ENCODE results near the gene PGLYRP3. TPM values are rescaled to one million over a fixed set of nuclear protein-coding genes. Genes with fewer than 3 reads are reported as not detected.

Gene PGLYRP3
- total and polyA plus RNA-seq, 2 experiments from 2014 or later = not detected

DNA sequence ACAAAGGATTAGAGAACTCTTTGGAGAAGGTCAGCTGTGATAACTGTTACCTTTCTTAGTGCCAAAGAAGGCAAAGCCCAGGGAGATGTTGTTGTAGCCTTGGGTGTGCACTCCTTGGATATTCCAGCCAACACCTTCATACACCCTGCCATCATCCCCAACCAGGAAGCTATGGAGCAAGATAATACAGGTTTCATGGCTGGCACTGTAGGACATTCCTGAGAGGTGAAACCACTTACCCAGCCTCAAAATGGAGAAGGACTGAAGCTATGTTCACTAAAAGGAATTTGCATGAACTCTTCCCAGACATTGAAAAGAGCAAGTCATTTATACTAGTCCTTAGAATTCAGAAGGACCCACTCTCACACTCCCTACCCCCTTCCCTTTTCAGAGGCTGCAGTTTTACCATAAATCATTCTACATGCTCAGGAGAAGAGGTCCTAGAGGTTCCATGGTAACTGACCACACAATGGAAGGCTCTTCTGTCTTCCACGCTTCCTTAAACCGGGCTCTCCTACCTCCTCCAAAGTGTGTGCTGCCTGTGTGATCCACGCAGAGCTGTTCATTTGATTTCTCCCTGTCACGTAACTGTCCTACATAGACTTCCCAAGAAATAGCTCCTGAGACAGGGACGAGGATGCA lies 30.4 kb upstream of the PGLYRP3 start:
- no peak for ATAC-seq
- H3K79me2 ChIP-seq (replicated peaks; ENCODE audit: insufficient read depth) = no peaks in the 10 kb centered on the region
- H3F3A ChIP-seq (replicated peaks; ENCODE audit: low read depth) = no peaks in the 10 kb centered on the region
- peaks cover 13% of the 10 kb centered on the region for H3K9me2 ChIP-seq (ENCODE audit: insufficient read depth)
- H3K36me3 ChIP-seq (ENCODE audit: insufficient read depth) = no peaks in the 10 kb centered on the region
- no peak for DNase-seq (ENCODE audit: low spot score)
- H3K27ac ChIP-seq (ENCODE audit: low read depth) = no peak overlapping the region
- H4K20me1 ChIP-seq (replicated peaks; ENCODE audit: insufficient read depth) = no peaks in the 10 kb centered on the region
- H3K27me3 Mint-ChIP-seq (ENCODE audit: insufficient read depth, low read depth, poor library complexity) = peaks cover 9% of the 10 kb centered on the region
- no peaks in the 10 kb centered on the region for H3K36me3 Mint-ChIP-seq (ENCODE audit: low read depth)
- no peak overlapping the region for H3K27ac Mint-ChIP-seq
- no peaks in the 10 kb centered on the region for H3K9me3 Mint-ChIP-seq
- H3K4me2 ChIP-seq = no peak overlapping the region
- no peak overlapping the region for H3K4me3 Mint-ChIP-seq
- no peak overlapping the region for H2AFZ ChIP-seq
- TF ChIP-seq, protein P1, sequence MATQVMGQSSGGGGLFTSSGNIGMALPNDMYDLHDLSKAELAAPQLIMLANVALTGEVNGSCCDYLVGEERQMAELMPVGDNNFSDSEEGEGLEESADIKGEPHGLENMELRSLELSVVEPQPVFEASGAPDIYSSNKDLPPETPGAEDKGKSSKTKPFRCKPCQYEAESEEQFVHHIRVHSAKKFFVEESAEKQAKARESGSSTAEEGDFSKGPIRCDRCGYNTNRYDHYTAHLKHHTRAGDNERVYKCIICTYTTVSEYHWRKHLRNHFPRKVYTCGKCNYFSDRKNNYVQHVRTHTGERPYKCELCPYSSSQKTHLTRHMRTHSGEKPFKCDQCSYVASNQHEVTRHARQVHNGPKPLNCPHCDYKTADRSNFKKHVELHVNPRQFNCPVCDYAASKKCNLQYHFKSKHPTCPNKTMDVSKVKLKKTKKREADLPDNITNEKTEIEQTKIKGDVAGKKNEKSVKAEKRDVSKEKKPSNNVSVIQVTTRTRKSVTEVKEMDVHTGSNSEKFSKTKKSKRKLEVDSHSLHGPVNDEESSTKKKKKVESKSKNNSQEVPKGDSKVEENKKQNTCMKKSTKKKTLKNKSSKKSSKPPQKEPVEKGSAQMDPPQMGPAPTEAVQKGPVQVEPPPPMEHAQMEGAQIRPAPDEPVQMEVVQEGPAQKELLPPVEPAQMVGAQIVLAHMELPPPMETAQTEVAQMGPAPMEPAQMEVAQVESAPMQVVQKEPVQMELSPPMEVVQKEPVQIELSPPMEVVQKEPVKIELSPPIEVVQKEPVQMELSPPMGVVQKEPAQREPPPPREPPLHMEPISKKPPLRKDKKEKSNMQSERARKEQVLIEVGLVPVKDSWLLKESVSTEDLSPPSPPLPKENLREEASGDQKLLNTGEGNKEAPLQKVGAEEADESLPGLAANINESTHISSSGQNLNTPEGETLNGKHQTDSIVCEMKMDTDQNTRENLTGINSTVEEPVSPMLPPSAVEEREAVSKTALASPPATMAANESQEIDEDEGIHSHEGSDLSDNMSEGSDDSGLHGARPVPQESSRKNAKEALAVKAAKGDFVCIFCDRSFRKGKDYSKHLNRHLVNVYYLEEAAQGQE (IDR thresholded peaks at IDR 0.05; ENCODE audit: unreplicated experiment) = no peak
- TF ChIP-seq NANOG (IDR thresholded peaks at IDR 0.05; ENCODE audit: borderline replicate concordance) = no peak
- no peak for TF ChIP-seq EZH2 (IDR thresholded peaks at IDR 0.05; ENCODE audit: low read depth, unreplicated experiment)
- no peak for TF ChIP-seq JUNB (IDR thresholded peaks at IDR 0.05; ENCODE audit: unreplicated experiment)
- TF ChIP-seq, protein P2, sequence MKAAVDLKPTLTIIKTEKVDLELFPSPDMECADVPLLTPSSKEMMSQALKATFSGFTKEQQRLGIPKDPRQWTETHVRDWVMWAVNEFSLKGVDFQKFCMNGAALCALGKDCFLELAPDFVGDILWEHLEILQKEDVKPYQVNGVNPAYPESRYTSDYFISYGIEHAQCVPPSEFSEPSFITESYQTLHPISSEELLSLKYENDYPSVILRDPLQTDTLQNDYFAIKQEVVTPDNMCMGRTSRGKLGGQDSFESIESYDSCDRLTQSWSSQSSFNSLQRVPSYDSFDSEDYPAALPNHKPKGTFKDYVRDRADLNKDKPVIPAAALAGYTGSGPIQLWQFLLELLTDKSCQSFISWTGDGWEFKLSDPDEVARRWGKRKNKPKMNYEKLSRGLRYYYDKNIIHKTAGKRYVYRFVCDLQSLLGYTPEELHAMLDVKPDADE (IDR thresholded peaks at IDR 0.05) = no peak
- no peak for TF ChIP-seq ZNF331 (CRISPR knock-in tag; IDR thresholded peaks at IDR 0.05; ENCODE audit: low read depth)
- TF ChIP-seq, protein P3, sequence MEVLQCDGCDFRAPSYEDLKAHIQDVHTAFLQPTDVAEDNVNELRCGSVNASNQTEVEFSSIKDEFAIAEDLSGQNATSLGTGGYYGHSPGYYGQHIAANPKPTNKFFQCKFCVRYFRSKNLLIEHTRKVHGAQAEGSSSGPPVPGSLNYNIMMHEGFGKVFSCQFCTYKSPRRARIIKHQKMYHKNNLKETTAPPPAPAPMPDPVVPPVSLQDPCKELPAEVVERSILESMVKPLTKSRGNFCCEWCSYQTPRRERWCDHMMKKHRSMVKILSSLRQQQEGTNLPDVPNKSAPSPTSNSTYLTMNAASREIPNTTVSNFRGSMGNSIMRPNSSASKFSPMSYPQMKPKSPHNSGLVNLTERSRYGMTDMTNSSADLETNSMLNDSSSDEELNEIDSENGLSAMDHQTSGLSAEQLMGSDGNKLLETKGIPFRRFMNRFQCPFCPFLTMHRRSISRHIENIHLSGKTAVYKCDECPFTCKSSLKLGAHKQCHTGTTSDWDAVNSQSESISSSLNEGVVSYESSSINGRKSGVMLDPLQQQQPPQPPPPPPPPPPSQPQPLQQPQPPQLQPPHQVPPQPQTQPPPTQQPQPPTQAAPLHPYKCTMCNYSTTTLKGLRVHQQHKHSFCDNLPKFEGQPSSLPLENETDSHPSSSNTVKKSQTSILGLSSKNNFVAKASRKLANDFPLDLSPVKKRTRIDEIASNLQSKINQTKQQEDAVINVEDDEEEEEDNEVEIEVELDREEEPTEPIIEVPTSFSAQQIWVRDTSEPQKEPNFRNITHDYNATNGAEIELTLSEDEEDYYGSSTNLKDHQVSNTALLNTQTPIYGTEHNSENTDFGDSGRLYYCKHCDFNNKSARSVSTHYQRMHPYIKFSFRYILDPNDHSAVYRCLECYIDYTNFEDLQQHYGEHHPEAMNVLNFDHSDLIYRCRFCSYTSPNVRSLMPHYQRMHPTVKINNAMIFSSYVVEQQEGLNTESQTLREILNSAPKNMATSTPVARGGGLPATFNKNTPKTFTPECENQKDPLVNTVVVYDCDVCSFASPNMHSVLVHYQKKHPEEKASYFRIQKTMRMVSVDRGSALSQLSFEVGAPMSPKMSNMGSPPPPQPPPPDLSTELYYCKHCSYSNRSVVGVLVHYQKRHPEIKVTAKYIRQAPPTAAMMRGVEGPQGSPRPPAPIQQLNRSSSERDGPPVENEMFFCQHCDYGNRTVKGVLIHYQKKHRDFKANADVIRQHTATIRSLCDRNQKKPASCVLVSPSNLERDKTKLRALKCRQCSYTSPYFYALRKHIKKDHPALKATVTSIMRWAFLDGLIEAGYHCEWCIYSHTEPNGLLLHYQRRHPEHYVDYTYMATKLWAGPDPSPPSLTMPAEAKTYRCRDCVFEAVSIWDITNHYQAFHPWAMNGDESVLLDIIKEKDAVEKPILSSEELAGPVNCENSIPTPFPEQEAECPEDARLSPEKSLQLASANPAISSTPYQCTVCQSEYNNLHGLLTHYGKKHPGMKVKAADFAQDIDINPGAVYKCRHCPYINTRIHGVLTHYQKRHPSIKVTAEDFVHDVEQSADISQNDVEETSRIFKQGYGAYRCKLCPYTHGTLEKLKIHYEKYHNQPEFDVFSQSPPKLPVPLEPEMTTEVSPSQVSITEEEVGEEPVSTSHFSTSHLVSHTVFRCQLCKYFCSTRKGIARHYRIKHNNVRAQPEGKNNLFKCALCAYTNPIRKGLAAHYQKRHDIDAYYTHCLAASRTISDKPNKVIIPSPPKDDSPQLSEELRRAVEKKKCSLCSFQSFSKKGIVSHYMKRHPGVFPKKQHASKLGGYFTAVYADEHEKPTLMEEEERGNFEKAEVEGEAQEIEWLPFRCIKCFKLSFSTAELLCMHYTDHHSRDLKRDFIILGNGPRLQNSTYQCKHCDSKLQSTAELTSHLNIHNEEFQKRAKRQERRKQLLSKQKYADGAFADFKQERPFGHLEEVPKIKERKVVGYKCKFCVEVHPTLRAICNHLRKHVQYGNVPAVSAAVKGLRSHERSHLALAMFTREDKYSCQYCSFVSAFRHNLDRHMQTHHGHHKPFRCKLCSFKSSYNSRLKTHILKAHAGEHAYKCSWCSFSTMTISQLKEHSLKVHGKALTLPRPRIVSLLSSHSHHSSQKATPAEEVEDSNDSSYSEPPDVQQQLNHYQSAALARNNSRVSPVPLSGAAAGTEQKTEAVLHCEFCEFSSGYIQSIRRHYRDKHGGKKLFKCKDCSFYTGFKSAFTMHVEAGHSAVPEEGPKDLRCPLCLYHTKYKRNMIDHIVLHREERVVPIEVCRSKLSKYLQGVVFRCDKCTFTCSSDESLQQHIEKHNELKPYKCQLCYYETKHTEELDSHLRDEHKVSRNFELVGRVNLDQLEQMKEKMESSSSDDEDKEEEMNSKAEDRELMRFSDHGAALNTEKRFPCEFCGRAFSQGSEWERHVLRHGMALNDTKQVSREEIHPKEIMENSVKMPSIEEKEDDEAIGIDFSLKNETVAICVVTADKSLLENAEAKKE (CRISPR knock-in tag; IDR thresholded peaks at IDR 0.05) = no peak
- no peak for TF ChIP-seq ZNF114 (CRISPR knock-in tag; IDR thresholded peaks at IDR 0.05)
- TF ChIP-seq, protein P4, sequence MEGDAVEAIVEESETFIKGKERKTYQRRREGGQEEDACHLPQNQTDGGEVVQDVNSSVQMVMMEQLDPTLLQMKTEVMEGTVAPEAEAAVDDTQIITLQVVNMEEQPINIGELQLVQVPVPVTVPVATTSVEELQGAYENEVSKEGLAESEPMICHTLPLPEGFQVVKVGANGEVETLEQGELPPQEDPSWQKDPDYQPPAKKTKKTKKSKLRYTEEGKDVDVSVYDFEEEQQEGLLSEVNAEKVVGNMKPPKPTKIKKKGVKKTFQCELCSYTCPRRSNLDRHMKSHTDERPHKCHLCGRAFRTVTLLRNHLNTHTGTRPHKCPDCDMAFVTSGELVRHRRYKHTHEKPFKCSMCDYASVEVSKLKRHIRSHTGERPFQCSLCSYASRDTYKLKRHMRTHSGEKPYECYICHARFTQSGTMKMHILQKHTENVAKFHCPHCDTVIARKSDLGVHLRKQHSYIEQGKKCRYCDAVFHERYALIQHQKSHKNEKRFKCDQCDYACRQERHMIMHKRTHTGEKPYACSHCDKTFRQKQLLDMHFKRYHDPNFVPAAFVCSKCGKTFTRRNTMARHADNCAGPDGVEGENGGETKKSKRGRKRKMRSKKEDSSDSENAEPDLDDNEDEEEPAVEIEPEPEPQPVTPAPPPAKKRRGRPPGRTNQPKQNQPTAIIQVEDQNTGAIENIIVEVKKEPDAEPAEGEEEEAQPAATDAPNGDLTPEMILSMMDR (conservative IDR thresholded peaks at IDR 0.05; ENCODE audit: low read depth in 2 of 2) = no peak
- no peak for TF ChIP-seq STAT1 (IDR thresholded peaks at IDR 0.05; ENCODE audit: unreplicated experiment)
- no peak for TF ChIP-seq EZH2phosphoT487 (IDR thresholded peaks at IDR 0.05; ENCODE audit: unreplicated experiment)
- no peak for TF ChIP-seq CREB1 (CRISPR knock-in tag; IDR thresholded peaks at IDR 0.05; ENCODE audit: low read depth)
- no peak for TF ChIP-seq POLR2AphosphoS5 (IDR thresholded peaks at IDR 0.05; ENCODE audit: low read depth)
- peaks cover 12% of the 10 kb centered on the region; the same call in 2 of the 3 replicates for H3K4me1 Mint-ChIP-seq
- no peaks in the 10 kb centered on the region for H3K4me1 ChIP-seq (ENCODE audit: insufficient read depth)
- H3K27me3 ChIP-seq (ENCODE audit: insufficient read depth) = no peaks in the 10 kb centered on the region
- no peak overlapping the region for H3K4me3 ChIP-seq
